K562 (cell line): Measurements from ENCODE around the gene UBASH3B. TPM values are rescaled to one million over a fixed set of nuclear protein-coding genes. Genes with fewer than 3 reads are reported as not detected.

Experiments
- ATAC-seq: fragments of 200-7000 bp; cut with Tn5 transposase; 3 replicates; pipeline ENCODE4 v1.9.1; 2020; ENCODE audit warnings: moderate library complexity
- BruUV-seq: library from RNA; stranded (reverse); fragments of 400-500 nt; replicated peaks from 2 replicates; lab custom pipeline; 2021; lab: Mats Ljungman, UMichigan
- CTCF ChIA-PET: fragments of 300-600 bp; formaldehyde crosslinking; extraction: SDS; loops from one replicate; lab custom pipeline; 2021; ENCODE audit warnings: low intra/inter-chr PET ratio; lab: Yijun Ruan, JAX
- POLR2A ChIA-PET: fragments of 300-600, 350-650 bp; sonication (Branson Sonifier 250); formaldehyde crosslinking; extraction: SDS; loops from one replicate; lab custom pipeline; 2021; ENCODE audit warnings: antibody characterized with exemption, inconsistent platforms; lab: Yijun Ruan, JAX
- DNase-seq, 4 experiments: peaks; one replicate each; pipeline versions ENCODE4 v3.0.0 to v3.0.0-alpha.2; 2011 to 2018; ENCODE audit warnings: low spot score in 3 of 4, mixed read lengths in 3 of 4; ENCODE audit errors: extremely low read depth in 1 of 4
- FAIRE-seq: peaks from 2 replicates; lab custom pipeline; 2011; peaks lifted over from hg19 to GRCh38; lab: Jason Lieb, UNC
- H2AFZ ChIP-seq: 2 replicates; pipeline ENCODE4 v1.6.0; 2011; ENCODE audit warnings: low read depth, low read length, control low read depth, inconsistent platforms
- H3K27ac ChIP-seq: fragments of 200-600 bp; 3 replicates; pipeline ENCODE4 v1.8.0; 2011; ENCODE audit warnings: low read depth, mild to moderate bottlenecking, control low read depth, inconsistent platforms, low read length, moderate library complexity, mixed read lengths; ENCODE audit errors: extremely low read depth
- H3K27me3 ChIP-seq, 2 experiments: fragments of 300-600 bp in 1 of 2; 2 replicates in 1 of 2; 3 replicates in 1 of 2; pipeline versions ENCODE4 v1.6.0 to v1.8.0; 2011; ENCODE audit warnings: inconsistent platforms in 2 of 2, low read length in 2 of 2, mild to moderate bottlenecking in 1 of 2, mixed read lengths in 1 of 2, moderate library complexity in 1 of 2; ENCODE audit not compliant: control insufficient read depth in 2 of 2, insufficient read depth in 2 of 2
- H3K36me3 ChIP-seq: fragments of 300-600 bp; 3 replicates; pipeline ENCODE4 v1.8.0; 2011; ENCODE audit warnings: mild to moderate bottlenecking, low read length, inconsistent platforms; ENCODE audit not compliant: control insufficient read depth, insufficient read depth
- H3K4me1 ChIP-seq, 2 experiments: fragments of 200-600 bp in 1 of 2; replicated peaks in 1 of 2; 2 replicates in 1 of 2; 3 replicates in 1 of 2; pipeline versions ENCODE4 v1.5.1 to v1.8.0; 2011; ENCODE audit warnings: inconsistent platforms in 2 of 2, low read length in 2 of 2, mild to moderate bottlenecking in 1 of 2, mixed read lengths in 1 of 2, moderate library complexity in 1 of 2; ENCODE audit not compliant: control insufficient read depth in 2 of 2, insufficient read depth in 2 of 2
- H3K4me2 ChIP-seq: 2 replicates; pipeline ENCODE4 v1.6.1; 2011; ENCODE audit warnings: low read length, control low read depth, inconsistent platforms, mixed read lengths; ENCODE audit not compliant: insufficient read depth
- H3K4me3 ChIP-seq: fragments of 200-600 bp; sonication (generic), shearing (Covaris generic); 2 replicates; pipeline ENCODE4 v1.5.1; 2016; ENCODE audit warnings: control low read depth, inconsistent platforms
- H3K79me2 ChIP-seq: fragments of 200-600 bp; 3 replicates; pipeline ENCODE4 v1.8.0; 2011; ENCODE audit warnings: low read length, inconsistent platforms; ENCODE audit not compliant: control insufficient read depth, insufficient read depth
- H3K9ac ChIP-seq, 2 experiments: 2 replicates each; pipeline versions ENCODE4 v1.6.0 to v1.6.1; 2011; ENCODE audit warnings: low read depth in 2 of 2, low read length in 2 of 2, control low read depth in 1 of 2, inconsistent platforms in 1 of 2, mild to moderate bottlenecking in 1 of 2, mixed read lengths in 1 of 2; ENCODE audit not compliant: insufficient read depth in 1 of 2
- H3K9me1 ChIP-seq: one replicate; pipeline ENCODE4 v1.6.0; 2011; ENCODE audit warnings: inconsistent platforms, mild to moderate bottlenecking, low read length, moderate library complexity; ENCODE audit not compliant: control insufficient read depth, insufficient read depth
- H3K9me3 ChIP-seq: replicated peaks from 2 replicates; pipeline ENCODE4 v1.5.1; 2011; ENCODE audit warnings: low read depth, low read length, inconsistent platforms; ENCODE audit not compliant: control insufficient read depth, insufficient read depth
- H4K20me1 ChIP-seq: replicated peaks from 2 replicates; pipeline ENCODE4 v1.6.1; 2011; ENCODE audit warnings: low read length, inconsistent platforms, mixed read lengths; ENCODE audit not compliant: control insufficient read depth, insufficient read depth
- ARID1B ChIP-seq: fragments of 450-650 bp; IDR thresholded peaks from 2 replicates; pipeline ENCODE4 v1.6.1; 2016; ENCODE audit warnings: antibody characterized with exemption, mild to moderate bottlenecking, inconsistent platforms
- BMI1 ChIP-seq: fragments of 150-350 bp; IDR thresholded peaks from 2 replicates; pipeline ENCODE4 v1.6.1; 2014; ENCODE audit warnings: low read length
- BRF1 ChIP-seq: IDR thresholded peaks from 3 replicates; pipeline ENCODE4 v1.6.1; 2011; ENCODE audit warnings: borderline replicate concordance, mild to moderate bottlenecking; ENCODE audit not compliant: insufficient read length; ENCODE audit errors: extremely low read depth
- CEBPG ChIP-seq, 3 experiments: fragments of 200-800 bp in 1 of 3; sonication (Bioruptor generic) in 1 of 3; sonication (generic) in 1 of 3; formaldehyde crosslinking in 1 of 3; IDR thresholded peaks in 2 of 3; conservative IDR thresholded peaks in 1 of 3; 2 replicates each; pipeline versions ENCODE4 v1.6.1 to v1.8.0; 2016 to 2022; ENCODE audit warnings: missing compliant biosample characterization in 2 of 3, missing genetic modification characterization in 2 of 3, mild to moderate bottlenecking in 1 of 3, missing genetic modification reagents in 1 of 3
- ELF1 ChIP-seq: fragments of 200-800 bp; sonication (Bioruptor generic); IDR thresholded peaks from 2 replicates; pipeline ENCODE4 v1.6.1; 2016; ENCODE audit warnings: missing genetic modification characterization, missing compliant biosample characterization
- GATA2 ChIP-seq: sonication (generic); formaldehyde crosslinking; IDR thresholded peaks from 2 replicates; pipeline ENCODE4 v1.4.0; 2020; ENCODE audit warnings: mild to moderate bottlenecking, missing genetic modification reagents
- JUNB ChIP-seq: fragments of 450-650 bp; formaldehyde crosslinking; conservative IDR thresholded peaks from 2 replicates; pipeline ENCODE4 v1.4.0; 2020; ENCODE audit warnings: mild to moderate bottlenecking
- KAT8 ChIP-seq: fragments of 450-650 bp; IDR thresholded peaks from 2 replicates; pipeline ENCODE4 v1.6.1; 2016; ENCODE audit warnings: low read depth, mild to moderate bottlenecking
- RBM14 ChIP-seq: fragments of 200-400 bp; formaldehyde crosslinking; IDR thresholded peaks from 2 replicates; pipeline ENCODE4 v1.6.1; 2018; ENCODE audit warnings: low read depth, mild to moderate bottlenecking, low read length, moderate library complexity, borderline replicate concordance; ENCODE audit not compliant: insufficient read depth
- SMAD1 ChIP-seq: fragments of 150-350 bp; IDR thresholded peaks from 2 replicates; pipeline ENCODE4 v1.6.1; 2014; ENCODE audit warnings: low read length, low read depth; ENCODE audit not compliant: partially characterized antibody
- ZFP36 ChIP-seq: fragments of 150-350 bp; IDR thresholded peaks from 2 replicates; pipeline ENCODE4 v1.6.1; 2018; ENCODE audit warnings: low read length, low read depth; ENCODE audit not compliant: partially characterized antibody
- WGBS: fragments of 100-300 bp; shearing (Covaris generic); methylation state at CpG from one replicate; pipeline ENCODE4 v1.1.6; 2016; ENCODE audit warnings: low coverage, mixed read lengths; ENCODE audit not compliant: insufficient coverage; ENCODE audit errors: missing lambda C conversion rate; 5-methylcytosine and 5-hydroxymethylcytosine counted together
- in situ Hi-C: fragments of 300-500 bp; cut with MboI; formaldehyde crosslinking; loops from 4 replicates; pipeline ENCODE4 v1.15.0; 2018; ENCODE audit warnings: inconsistent platforms, mixed read lengths
- intact Hi-C: fragments of 100-400 bp; cut with micrococcal nuclease; formaldehyde crosslinking; loops from 2 replicates; pipeline ENCODE4 v1.14.2; 2022
- polyA plus RNA-seq, 8 experiments: library from polyadenylated mRNA; depleted of rRNA in 4 of 8; stranded (reverse) in 5 of 8; unstranded in 3 of 8; fragments of >200 nt; fragmentation: Nextera tagmentation in 2 of 8; fragmentation: Illumina TruSeq in 1 of 8; extraction: Ambion mirVana in 2 of 8; extraction: Trizol in 1 of 8; gene quantifications; 2 replicates each; pipeline versions ENCODE4 v1.2.1 to v1.2.3, GENCODE V29; 2011 to 2014; ENCODE audit warnings: inconsistent platforms in 1 of 8, missing spikeins in 1 of 8
- total RNA-seq, 7 experiments: library from RNA; depleted of rRNA in 6 of 7; stranded (reverse); fragments of >200 nt in 6 of 7; fragmentation: Illumina TruSeq in 2 of 7; extraction: Trizol in 2 of 7; gene quantifications; 2 replicates each; pipeline versions ENCODE4 v1.2.1 to v1.2.3, GENCODE V29; 2011 to 2021; ENCODE audit warnings: low replicate concordance in 1 of 7

Gene UBASH3B
- total and polyA plus RNA-seq, 9 of the 15 experiments (the other 6 are each of a cell fraction or from before 2014, with no cell fraction given) = 0.01 to 0.31 (median 0.08) TPM; not detected in 2

- TF ChIP-seq CEBPG (CRISPR knock-in tag; IDR thresholded peaks at IDR 0.05) = no peak
- no peak for TF ChIP-seq CEBPG (tag; conservative IDR thresholded peaks at IDR 0.05 in 1 of 2, IDR thresholded peaks at IDR 0.05 in 1 of 2)
- TF ChIP-seq GATA2 = no peak
- no peak for TF ChIP-seq BMI1
Measured at GRCh38 chr11:122773781-122774266, 118.3 kb downstream of the UBASH3B start (continued).

GRCh38 chr11:122775675-122776271 lies 120.3 kb downstream of the UBASH3B start:
- TF ChIP-seq KAT8 = no peak
- no peak for TF ChIP-seq RBM14
- TF ChIP-seq JUNB = no peak
- TF ChIP-seq SMAD1 = no peak
- TF ChIP-seq ZFP36 = no peak
- no peak for TF ChIP-seq BRF1
- TF ChIP-seq ELF1 = no peak
- no peak for TF ChIP-seq ARID1B
- TF ChIP-seq, all 486 proteins: peak for 0
- no peak overlapping the region for H3K9ac ChIP-seq
- H3K36me3 ChIP-seq = no peaks in the 10 kb centered on the region
- no peak overlapping the region for H3K4me2 ChIP-seq
- H3K27ac ChIP-seq = no peak overlapping the region
- DNase-seq (no peak), FAIRE-seq (no peak), ATAC-seq (no peak)
- H4K20me1 ChIP-seq = no peaks in the 10 kb centered on the region
- no peaks in the 10 kb centered on the region for H3K4me1 ChIP-seq
- H3K4me3 ChIP-seq = no peak overlapping the region
- in situ Hi-C loops (loop anchor here (5.0 kb wide), 1 partner anchor 138 kb away; no protein-coding TSS in a partner anchor), intact Hi-C loops (no loop called here)
- no peaks in the 10 kb centered on the region for H3K79me2 ChIP-seq
- WGBS = 2% methylated on average over 3 of the region's 3 CpGs
- H3K9me3 ChIP-seq = no peaks in the 10 kb centered on the region
- ChIA-PET POLR2A (no interaction called here), CTCF (no interaction called here)
- peaks cover 3% of the 10 kb centered on the region for H3K9me1 ChIP-seq
- no peak overlapping the region for H2AFZ ChIP-seq
- no TSS peak for BruUV-seq
- peaks cover 2 to 16% of the 10 kb centered on the region in 2 experiments; a peak in 1 of 5 replicates for H3K27me3 ChIP-seq
